ENCODE results near the gene SYT2.

DNA sequence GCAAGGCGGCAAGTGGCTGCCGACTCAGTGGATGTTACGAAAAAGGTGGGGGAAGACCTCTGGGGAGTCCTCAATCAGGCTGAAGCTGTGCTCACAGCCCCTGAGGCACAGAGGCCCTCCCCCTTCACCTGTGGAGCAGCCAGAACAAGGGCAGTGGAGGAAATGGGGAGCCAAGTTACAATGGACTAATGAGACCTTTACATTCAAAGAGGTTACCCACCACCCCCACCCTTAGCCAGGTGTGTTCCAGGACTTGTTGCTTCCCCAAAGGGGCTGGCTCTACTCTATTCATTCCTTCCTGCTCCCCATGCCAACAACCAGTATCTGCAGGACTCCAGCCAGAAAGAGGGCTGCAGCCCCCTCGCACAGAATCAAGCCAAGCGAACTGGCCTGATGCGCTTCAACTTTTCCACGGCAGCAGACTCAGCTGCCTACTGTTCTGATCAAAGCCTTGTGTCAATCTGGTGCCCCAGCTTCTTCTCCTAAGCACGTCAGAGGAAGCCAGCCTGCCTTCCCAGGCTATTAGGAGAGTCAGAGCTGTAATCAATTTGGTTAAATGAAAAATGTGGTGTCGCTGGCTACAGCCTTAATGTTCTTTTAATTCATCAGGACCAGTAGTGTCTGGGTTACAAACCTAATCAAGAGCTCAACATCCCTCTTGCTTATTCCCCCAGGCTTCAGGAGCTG is 1.8 kb upstream of the SYT2 start:
- TF ChIP-seq, protein P1, sequence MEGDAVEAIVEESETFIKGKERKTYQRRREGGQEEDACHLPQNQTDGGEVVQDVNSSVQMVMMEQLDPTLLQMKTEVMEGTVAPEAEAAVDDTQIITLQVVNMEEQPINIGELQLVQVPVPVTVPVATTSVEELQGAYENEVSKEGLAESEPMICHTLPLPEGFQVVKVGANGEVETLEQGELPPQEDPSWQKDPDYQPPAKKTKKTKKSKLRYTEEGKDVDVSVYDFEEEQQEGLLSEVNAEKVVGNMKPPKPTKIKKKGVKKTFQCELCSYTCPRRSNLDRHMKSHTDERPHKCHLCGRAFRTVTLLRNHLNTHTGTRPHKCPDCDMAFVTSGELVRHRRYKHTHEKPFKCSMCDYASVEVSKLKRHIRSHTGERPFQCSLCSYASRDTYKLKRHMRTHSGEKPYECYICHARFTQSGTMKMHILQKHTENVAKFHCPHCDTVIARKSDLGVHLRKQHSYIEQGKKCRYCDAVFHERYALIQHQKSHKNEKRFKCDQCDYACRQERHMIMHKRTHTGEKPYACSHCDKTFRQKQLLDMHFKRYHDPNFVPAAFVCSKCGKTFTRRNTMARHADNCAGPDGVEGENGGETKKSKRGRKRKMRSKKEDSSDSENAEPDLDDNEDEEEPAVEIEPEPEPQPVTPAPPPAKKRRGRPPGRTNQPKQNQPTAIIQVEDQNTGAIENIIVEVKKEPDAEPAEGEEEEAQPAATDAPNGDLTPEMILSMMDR (IDR thresholded peaks at IDR 0.05) = no peak
- no peak for TF ChIP-seq POLR2A (IDR thresholded peaks at IDR 0.05)

Measured in thyroid gland (tissue), 4 donors.